ENCODE measurements around the gene MAST2.

Gene MAST2

DNA sequence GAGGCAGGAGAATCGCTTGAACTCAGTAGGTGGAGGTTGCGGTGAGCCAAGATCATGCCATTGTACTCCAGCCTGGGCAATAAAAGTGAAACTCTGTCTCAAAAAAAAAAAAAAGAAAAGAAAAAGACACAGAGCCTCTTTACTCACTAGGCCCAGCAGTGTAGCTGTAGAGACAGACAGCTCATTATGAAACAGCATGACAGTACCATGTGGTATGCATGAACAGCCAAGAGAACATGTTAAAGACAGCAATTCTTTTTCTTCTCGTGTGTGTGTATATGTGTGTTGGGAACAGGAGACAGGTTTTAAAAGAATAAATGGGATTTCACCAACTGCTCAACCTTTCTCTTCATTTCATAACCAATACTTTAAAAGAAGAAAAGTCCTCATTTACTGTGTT is 210.2 kb downstream of the MAST2 start:
- FAIRE-seq (no peak), DNase-seq (ENCODE audit: low spot score) (no peak)

DNA sequence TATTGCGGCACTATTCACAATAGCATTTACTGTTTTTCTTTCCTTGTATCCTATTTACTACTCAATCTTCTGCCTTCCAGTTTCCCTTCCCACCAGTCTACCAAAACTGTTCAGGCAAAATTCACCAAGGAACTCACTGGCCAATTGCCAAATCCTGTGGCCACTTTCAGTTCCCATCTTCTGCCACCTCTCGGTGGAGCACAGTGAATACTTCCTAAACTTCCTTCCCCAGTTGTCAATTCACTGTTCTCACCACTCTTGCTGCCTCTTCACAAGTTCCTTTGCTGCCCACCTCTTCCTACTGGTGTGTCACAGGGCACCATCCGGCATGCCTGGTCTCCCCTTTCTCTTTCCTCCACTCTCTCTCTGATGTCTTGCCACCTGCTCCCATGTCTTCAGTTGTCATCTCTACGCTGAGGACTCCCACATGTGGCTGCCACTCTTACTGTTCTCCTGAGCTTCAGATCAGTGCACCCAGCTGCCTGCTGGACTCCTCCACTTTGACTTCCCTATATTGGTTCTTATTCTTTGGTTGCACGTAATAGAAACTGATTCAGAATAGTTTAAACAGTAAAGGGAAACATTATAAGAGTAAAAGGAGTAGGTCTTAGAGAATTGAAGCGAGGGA is 214.6 kb downstream of the MAST2 start:
- FAIRE-seq (no peak), DNase-seq (ENCODE audit: low spot score) (no peak)

DNA sequence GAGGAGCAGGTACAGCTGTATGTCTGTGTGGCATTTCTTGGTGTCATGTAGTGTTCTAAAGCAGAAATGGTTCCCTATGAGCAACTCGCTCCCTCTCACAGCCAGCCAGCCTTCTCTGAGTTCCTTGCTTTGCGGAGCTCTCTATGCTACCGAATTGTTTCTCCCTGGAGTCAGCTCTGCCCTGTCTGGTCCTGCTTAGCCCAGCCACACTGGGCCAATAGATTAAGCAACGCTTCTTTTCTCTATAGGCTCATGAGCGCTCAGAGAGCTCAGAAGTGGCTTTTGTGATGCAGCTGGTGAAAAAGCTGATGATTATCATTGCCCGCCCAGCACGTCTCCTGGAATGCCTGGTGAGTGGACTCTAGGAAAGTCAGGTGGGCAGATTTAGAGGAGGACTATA is 215.9 kb downstream of the MAST2 start:
- DNase-seq (ENCODE audit: low spot score) (no peak), FAIRE-seq (no peak)

DNA sequence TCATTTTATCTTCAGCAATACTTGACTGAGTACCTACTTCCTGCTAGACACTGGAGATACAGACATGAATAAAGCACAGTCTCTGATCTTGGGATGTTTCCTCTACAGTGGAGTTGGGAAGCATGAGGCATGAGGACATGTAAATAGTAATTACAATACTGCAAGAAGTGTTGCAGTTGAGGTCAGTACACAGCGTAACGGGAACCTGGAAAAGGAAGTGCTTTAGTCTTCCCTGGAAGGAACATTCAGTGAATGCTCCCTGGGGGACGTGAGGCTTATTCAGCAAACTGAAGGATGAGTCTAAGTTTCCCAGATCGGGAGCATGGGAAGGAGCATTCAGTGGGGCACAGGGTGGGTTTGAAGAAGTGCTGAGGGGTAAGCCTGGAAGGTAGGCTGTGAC is 216.6 kb downstream of the MAST2 start:
- DNase-seq (ENCODE audit: low spot score): no peak
- no peak for FAIRE-seq

DNA sequence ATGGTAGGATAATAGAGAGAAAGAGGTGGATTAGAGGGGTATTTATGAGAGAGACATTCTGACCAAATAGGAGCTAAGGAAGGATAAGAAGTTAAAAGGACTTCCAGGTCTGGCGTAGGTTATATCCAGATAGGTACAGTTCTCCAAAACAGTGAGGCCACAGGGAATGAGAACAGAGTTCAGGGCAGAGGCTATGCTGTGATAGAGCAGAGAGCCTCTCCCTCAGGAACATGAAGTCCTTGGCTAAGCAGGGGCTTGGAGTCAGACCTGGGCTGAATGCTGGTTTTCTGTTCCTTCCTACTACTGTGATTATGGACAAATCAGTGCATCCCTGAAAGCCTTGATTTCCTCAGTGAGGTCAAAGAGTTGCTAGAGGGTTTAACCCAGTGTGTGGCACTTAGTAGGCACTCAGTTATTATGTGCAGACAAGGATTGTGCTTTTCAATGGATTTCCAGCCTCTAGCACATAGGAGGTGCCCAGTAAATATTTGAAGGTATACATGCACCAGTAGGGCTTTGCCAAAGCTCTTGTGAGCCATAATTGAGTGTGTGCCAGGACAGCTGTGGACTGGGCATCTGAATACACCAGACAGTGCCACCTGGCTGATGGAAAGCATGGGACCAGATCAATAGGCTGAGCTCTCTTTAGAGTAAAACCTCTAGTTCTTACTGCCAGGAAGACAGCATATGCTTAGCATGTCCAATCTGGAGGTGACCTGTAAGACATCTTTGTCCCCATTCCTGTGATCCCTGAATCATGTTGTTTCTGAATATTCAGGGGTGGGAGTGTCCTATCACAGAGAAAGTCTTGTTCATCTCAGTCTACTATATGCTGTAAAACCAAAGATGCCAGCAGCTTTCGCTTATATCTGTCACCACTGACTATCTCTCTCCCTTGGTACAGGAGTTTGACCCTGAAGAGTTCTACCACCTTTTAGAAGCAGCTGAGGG is 217.9 kb downstream of the MAST2 start:
- DNase-seq (ENCODE audit: low spot score) (no peak), FAIRE-seq (no peak)

DNA sequence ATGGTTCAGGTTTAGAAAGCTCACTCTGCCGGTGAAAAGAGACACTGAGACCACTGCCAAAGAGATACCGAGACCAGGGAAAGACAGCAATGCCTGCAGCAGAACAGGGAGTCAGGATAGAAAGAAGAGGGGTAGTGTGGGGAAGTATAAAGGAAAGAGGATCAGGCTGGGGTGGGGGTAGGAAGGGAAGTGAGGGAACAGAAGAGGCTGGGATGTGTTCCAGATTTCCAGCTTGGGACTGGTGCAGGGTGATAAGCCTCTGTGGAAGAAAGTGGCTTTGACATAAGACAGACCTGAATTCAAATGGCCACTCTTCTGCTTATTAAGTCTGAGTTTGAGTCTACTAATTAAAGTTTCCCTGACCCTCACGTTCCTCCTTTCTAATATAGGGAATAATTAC is 223.1 kb downstream of the MAST2 start:
- DNase-seq (ENCODE audit: low spot score) (no peak), FAIRE-seq (no peak)

DNA sequence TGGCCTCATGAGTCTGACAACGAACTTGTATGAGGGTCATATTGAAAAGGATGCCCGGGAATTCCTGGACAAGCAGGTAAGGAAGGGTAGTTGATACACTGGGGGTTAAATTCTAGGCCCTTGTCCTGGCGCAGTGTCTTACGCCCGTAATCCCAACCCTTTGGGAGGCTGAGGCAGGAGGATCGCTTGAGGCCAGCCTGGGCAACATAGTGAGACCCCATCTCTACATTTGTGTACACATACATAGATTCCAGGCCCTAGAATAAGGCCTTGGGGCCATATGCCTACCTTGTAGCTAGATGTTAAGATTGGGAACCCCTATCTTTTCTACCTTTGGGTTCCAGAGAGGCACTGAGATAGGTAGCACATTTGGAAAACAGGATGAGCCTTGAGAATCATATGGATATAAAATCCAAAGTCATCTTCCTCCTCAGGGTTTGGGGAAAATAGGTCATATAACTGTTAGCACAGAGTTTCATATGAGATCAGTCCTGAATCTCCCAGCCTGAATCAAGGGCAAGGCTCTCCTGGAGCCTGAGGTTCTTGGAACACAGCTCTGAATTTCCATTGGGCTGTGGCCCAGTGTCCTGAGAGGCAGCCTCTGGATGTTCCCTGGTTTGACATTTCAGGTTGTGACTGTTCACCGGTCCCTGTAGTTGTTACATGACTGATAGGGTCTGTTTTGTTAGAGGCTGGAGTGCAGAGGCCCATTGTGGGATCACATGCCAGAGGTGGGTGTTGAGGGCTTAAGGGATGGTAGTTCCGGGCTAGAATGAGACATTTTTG is 224.6 kb downstream of the MAST2 start:
- DNase-seq (ENCODE audit: low spot score) (no peak), FAIRE-seq (no peak)

DNA sequence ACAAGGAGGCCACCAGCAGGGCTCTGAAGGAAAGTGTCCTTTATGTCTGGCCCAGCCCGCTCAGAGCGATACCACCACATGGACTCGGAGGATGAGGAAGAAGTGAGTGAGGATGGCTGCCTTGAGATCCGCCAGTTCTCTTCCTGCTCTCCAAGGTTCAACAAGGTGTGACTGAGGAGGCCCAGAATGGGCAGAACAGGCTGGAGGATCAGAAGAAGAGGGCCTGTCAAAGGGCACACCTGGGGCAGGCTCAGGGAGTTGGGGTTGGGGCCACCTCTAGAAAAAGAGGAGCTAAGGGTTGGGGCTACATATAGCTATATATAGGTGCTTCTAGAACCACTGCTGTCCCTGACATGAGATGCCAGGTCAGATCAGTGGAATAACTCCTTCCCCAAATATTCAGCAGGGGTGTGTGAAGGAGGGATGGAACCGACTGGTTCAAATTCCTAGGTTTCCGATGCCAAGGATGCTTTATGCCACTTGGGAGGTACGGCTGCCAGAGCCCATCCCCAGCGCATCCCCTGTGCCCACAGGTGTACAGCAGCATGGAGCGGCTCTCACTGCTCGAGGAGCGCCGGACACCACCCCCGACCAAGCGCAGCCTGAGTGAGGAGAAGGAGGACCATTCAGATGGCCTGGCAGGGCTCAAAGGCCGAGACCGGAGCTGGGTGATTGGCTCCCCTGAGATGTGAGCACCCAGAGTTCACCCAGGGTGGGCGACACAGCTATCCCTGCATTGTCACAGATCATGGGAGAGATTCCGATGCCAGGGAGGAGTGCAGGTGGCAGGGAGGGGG is 226.9 kb downstream of the MAST2 start:
- FAIRE-seq (no peak), DNase-seq (ENCODE audit: low spot score) (no peak)

DNA sequence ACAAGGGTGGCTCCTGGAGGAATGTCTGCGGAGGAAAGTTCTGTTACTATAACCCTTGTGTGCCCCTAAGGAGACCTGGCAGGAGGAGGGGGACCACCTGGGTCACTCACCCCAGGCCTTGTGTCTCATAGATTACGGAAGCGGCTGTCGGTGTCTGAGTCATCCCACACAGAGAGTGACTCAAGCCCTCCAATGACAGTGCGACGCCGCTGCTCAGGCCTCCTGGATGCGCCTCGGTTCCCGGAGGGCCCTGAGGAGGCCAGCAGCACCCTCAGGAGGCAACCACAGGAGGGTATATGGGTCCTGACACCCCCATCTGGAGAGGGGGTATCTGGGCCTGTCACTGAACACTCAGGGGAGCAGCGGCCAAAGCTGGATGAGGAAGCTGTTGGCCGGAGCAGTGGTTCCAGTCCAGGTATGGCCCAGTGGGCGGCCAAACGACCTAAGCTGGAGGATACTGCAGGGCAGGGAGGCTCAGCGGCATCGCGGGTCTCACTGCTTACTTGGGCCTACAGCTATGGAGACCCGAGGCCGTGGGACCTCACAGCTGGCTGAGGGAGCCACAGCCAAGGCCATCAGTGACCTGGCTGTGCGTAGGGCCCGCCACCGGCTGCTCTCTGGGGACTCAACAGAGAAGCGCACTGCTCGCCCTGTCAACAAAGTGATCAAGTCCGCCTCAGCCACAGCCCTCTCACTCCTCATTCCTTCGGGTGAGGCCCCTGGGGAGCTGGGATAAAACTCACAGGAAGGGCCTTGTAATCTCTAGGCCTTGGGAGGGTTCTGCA is 227.7 kb downstream of the MAST2 start:
- DNase-seq (ENCODE audit: low spot score) (no peak), FAIRE-seq (no peak)

DNA sequence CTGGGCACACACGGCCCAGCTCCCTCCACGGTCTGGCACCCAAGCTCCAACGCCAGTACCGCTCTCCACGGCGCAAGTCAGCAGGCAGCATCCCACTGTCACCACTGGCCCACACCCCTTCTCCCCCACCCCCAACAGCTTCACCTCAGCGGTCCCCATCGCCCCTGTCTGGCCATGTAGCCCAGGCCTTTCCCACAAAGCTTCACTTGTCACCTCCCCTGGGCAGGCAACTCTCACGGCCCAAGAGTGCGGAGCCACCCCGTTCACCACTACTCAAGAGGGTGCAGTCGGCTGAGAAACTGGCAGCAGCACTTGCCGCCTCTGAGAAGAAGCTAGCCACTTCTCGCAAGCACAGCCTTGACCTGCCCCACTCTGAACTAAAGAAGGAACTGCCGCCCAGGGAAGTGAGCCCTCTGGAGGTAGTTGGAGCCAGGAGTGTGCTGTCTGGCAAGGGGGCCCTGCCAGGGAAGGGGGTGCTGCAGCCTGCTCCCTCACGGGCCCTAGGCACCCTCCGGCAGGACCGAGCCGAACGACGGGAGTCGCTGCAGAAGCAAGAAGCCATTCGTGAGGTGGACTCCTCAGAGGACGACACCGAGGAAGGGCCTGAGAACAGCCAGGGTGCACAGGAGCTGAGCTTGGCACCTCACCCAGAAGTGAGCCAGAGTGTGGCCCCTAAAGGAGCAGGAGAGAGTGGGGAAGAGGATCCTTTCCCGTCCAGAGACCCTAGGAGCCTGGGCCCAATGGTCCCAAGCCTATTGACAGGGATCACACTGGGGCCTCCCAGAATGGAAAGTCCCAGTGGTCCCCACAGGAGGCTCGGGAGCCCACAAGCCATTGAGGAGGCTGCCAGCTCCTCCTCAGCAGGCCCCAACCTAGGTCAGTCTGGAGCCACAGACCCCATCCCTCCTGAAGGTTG is 231.4 kb downstream of the MAST2 start:
- no peak for FAIRE-seq
- DNase-seq (ENCODE audit: low spot score): no peak

DNA sequence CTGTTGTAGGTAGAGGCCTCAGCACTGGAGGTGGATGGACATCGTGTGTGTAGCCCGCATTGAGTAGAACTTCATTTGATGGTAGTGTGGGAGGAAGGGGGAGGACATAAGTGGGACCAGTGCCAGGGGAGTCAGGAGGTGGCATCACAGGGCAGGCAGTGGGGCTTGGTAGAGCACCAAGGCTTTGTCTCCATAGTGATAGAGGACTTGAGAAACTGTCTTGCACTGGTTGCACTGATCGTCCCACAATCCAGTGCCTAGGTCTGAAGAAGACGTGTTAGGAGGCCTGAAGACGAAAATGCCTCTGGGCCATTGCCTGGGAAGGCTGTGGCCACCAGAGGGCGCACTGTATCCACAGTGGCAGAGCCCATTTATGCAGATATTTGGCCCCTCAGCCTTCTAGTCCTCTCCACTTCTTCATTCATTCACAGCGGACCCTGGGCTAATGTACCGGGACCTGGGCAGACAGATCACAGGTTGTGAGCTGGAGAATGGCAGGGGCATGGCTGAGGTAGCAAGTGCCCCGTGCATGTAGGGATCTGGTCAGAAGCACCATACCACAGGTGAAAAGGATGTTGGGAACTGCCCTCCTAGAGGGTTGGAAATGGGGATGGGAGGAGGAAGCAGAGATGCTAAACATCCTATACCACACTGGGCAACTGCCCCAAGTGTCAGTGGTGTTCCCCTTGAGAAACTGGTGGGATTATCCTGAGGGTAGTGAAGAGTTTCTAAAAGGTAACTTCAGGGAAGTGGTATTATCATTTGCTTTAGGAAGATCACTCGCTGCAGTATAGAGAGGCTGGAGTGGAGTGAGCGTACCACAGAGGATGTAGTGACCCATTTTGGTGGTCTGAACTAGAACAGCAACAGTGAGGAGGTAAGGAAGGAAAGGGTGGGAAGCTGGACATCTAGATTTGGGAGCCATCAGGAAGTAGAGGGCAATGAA is 233.8 kb downstream of the MAST2 start:
- FAIRE-seq (no peak), DNase-seq (ENCODE audit: low spot score) (peak; percentile 59)

DNA sequence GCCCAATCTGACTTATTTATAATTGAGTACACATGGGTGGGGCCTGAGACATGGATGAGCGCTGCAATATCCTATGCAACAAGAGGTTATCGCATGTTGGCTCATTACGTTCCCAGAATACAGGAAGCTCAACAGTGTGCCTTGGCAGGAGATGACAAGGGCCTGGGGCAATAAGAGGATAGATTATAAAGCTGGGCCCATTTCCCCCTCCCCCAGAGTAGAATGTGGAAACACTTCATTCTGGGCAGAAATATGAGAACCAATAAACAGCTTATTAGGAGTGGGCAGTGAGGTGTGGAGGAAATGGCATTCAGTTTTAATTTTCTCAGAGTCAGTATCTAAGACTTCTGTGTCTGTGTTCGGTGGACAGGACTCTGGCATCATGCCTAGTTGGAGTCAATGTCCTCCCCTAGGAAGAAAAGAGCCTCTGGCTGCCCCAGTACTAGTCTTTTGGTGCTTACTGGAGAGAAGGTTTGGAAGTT is 236.2 kb downstream of the MAST2 start:
- DNase-seq (ENCODE audit: low spot score) (no peak), FAIRE-seq (no peak)

DNA sequence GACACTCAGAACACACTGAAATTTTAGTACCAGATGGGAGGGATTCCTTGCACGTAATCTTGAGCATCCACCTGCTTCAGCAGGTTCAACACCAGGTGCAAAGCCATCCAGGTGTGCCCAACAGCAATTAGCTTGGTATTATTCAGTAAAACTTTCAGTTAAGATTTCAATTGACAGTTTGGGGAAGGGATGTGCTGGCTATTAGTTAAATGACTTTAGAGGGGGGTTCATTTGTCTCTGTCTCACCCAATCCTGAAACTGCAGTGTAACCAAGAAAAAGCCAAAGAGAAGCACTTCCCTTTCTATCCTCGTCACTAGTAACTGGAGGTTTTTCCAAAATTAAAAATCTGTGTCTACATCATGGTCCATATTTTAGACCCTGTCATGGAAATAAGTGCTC is 238.1 kb downstream of the MAST2 start:
- no peak for FAIRE-seq
- no peak for DNase-seq (ENCODE audit: low spot score)

DNA sequence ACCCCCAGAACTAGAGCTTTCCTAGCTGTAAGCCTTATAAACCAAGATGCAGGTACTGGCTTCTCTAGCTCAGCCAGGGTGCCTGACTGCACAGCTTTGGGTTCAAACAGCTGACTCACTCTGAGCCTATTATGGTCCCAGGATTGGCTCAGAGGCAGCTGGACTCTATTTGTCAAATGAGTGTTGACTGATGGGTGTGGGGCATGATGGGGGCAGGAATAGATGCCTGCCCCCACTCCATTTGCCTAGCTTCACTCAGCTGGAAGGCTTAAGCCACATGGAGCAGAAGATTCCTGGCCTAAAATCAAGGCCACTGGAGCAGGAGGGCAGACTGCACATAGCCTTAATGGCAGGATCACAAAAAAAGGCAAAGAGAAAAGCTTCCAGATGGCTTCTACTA is 238.6 kb downstream of the MAST2 start:
- no peak for DNase-seq (ENCODE audit: low spot score)
- FAIRE-seq: no peak

DNA sequence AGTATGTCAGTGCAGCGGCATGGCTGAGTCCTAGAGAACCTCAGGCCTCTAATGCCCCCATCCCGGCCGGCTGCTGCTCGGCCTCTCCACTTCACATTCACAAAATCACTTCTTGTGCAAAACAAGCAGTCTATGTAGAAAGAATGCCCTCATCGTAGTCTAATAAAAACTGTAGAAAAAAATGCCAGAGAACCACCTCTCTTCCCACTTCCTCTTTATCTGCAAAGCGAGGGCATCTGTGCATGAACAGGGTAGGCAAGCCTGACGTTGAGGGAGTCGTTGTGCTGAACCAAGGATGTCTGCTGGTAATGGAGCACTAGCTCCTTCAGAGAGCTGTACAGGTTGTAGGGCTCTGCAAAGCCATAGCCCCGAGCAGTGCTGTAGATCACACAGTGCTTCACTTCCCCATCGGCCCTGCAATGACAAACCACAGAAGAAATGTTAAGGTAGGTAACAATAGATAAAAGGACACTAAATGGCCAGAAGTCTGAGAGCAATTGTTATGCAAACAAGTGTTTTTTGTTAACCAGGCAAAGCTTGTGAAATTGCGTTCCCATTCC is 240.1 kb downstream of the MAST2 start:
- DNase-seq (ENCODE audit: low spot score) (no peak), FAIRE-seq (no peak)

DNA sequence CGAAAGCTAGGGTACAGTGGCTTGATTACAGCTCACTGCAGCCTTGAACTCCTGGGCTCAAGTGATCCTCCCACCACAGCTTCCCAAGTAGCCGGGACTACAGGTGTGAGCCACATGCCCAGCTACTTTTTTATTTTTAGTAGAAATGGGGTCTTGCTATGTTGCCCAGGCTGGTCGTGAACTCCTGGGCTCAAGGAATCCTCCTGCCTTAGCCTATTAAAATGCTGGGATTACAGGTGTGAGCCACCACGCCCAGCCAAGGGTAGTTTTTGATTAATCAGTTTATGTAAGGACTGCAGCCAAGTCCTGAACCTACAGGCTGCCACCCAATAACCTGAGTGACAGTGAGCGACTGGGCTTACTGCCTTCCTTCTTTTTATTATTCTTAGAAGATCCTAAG is 240.7 kb downstream of the MAST2 start:
- DNase-seq (ENCODE audit: low spot score) (no peak), FAIRE-seq (no peak)

DNA sequence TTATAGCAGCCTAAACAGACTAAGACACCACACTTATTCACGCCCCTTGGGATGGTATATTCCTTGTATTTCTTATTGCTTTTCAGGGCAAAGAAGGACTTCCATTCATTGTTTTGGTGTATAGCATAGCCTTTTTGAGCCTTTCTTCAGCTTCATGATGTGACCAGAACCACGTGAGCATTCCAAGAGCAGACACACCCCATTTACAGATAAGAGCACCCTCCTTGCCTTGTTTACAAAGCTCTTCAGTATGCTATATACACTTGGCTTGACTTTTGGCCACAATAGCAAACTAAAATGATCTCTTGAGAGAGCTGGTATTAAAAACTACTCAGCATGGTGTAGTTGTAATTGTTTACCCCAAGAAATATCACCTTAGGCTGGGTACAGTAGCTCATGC is 250.3 kb downstream of the MAST2 start:
- DNase-seq (ENCODE audit: low spot score) (no peak), FAIRE-seq (no peak)

DNA sequence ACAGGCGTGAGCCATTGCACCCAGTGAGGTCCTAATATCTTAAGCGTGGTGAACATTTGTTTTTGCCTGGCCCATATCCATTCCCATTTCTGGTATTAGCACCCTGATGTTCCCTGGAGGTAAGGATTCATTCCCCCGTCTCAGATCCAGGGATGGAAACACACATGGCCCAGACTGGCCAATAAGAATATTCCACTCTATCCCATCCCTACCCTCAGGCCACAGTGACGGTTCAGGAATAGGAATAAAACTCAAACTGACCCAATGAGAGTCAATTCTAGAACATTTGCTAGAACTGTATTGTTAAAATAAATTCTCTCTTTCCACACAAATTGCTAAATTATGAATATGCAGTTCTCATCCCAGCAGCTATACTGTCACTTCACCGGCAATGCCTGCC is 252.9 kb downstream of the MAST2 start:
- no peak for FAIRE-seq
- no peak for DNase-seq (ENCODE audit: low spot score)

All from RCC 7860 (cell line).